ENCODE data around the gene SMAP2.
A peak's percentile ranks its signal among the peaks of the same experiment; 100 is the strongest.

The SMAP2 gene

GRCh38 chr1:40396420-40396819, 22.9 kb downstream of the SMAP2 start:
- Histone ChIP-seq H3K36me3 (peaks cover 0 to 39% (median 14%) of the 10 kb centered on the region in 11 experiments; a peak in 14 of 22 replicates), H3K27me3 (no peaks in the 10 kb centered on the region), H3K9ac (peak overlapping the region in 7 of 11 experiments; percentile 22 to 86 (median 61); a peak in 14 of 22 replicates), H3K9me3 (replicated peaks in 1 of 11) (peaks cover 0 to 21% (median 0%) of the 10 kb centered on the region in 11 experiments; a peak in 4 of 22 replicates), H3K4me2 (peak overlapping the region in 10 of 11 experiments; percentile 8 to 98 (median 63); a peak in 18 of 22 replicates), H3K27ac (peak overlapping the region; percentile 2 to 100 (median 77); a peak in 20 of 22 replicates), H3K4me1 (peaks cover 39 to 100% (median 89%) of the 10 kb centered on the region in 10 experiments), H4K20me1 (no peaks in the 10 kb centered on the region; a peak in 1 of 22 replicates), H3K4me3 (peak overlapping the region in 2 of 10 experiments; percentile 15 to 21; a peak in 3 of 20 replicates)
- TF ChIP-seq Cebpa-rat (IDR thresholded peaks at IDR 0.05), result peak in 4 of 11 experiments; percentile 68 to 91 (median 80); a peak in 8 of 22 replicates

DNA sequence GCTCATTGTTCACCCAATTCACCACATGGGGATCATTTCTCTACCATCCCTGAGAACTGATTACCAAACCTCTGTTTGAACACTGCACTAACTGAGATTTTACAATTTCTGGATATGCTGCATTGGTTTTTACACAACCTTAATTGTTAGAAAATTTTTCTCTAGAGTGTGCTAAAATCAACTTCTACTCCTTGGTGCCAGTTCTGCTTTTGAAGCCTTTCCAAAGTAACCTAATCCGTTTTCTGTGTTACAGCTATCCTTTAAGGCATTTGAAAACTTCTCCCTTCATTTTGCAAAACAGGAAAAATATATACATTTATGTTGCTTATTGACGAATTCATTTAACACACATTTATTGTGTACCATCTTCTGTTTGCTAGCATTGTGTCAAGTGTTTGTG, 23.7 kb downstream of the SMAP2 start:
- peak overlapping the region in 7 of 11 experiments; percentile 7 to 86 (median 56); a peak in 10 of 22 replicates for H3K9ac ChIP-seq
- TF ChIP-seq Cebpa-rat (IDR thresholded peaks at IDR 0.05), result no peak
- peak overlapping the region in 10 of 11 experiments; percentile 8 to 100 (median 80); a peak in 18 of 22 replicates for H3K27ac ChIP-seq
- H3K4me3 ChIP-seq, result no peak overlapping the region; a peak in 1 of 20 replicates
- H3K27me3 ChIP-seq, result no peaks in the 10 kb centered on the region
- peak overlapping the region in 8 of 11 experiments; percentile 45 to 98 (median 66); a peak in 14 of 22 replicates for H3K4me2 ChIP-seq
- peaks cover 0 to 21% (median 0%) of the 10 kb centered on the region in 11 experiments; a peak in 3 of 22 replicates for H3K9me3 ChIP-seq (replicated peaks in 1 of 11)
- H4K20me1 ChIP-seq, result no peaks in the 10 kb centered on the region; a peak in 1 of 22 replicates
- H3K36me3 ChIP-seq, result peaks cover 0 to 31% (median 14%) of the 10 kb centered on the region in 11 experiments; a peak in 13 of 22 replicates
- H3K4me1 ChIP-seq, result peaks cover 31 to 100% (median 87%) of the 10 kb centered on the region in 10 experiments

GRCh38 chr1:40399984-40400704, 26.6 kb downstream of the SMAP2 start:
- peaks cover 19 to 100% (median 73%) of the 10 kb centered on the region in 10 experiments for H3K4me1 ChIP-seq
- H3K27ac ChIP-seq, result peak overlapping the region in 9 of 11 experiments; percentile 16 to 100 (median 54); a peak in 15 of 22 replicates
- H3K27me3 ChIP-seq, result no peaks in the 10 kb centered on the region
- H4K20me1 ChIP-seq, result peaks cover 0 to 23% (median 3%) of the 10 kb centered on the region in 11 experiments; a peak in 9 of 22 replicates
- H3K36me3 ChIP-seq, result peaks cover 0 to 44% (median 12%) of the 10 kb centered on the region in 11 experiments; a peak in 12 of 22 replicates
- peak overlapping the region in 6 of 11 experiments; percentile 24 to 60 (median 41); a peak in 10 of 22 replicates for H3K9ac ChIP-seq
- H3K4me3 ChIP-seq, result peak overlapping the region in 1 of 10 experiments; percentile 11; a peak in 1 of 20 replicates
- peak overlapping the region; percentile 46 to 98 (median 67) for H3K4me2 ChIP-seq
- TF ChIP-seq Cebpa-rat (IDR thresholded peaks at IDR 0.05), result no peak
- peaks cover 0 to 18% (median 0%) of the 10 kb centered on the region in 11 experiments; a peak in 2 of 22 replicates for H3K9me3 ChIP-seq (replicated peaks in 1 of 11)

DNA sequence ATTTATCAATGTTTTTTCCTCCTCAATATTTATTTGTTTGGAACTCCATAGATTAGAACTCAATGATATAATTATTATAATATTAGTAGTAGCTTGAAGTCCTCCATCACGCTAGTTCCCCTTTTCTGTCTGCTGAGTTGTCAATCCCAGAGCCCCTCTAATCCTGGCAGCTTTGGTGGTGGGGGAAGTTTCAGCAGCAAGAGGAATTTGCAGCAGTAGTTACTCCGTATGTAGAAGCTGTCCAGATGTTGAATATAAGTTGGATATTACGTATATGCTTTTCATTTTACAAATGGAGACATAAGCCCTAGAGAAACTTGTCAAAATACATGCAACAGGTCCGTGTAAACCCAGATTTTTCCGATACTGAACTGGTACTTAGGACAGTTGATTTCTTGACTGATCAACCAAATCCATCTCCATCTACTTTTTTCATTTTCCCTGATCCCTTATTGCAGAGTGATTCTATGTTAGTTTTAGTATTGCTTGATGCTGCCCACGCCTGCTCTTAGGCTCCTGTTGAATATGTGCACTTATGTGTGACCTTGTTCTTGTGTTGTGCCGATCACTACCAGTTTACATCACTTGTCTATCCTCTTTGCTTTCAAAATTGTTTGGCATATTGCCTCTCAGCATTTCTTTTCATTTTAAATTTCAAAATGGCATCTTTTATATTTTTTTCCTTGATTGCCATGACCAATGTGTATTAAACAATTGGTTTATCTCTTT, 28.1 kb downstream of the SMAP2 start:
- Histone ChIP-seq H3K4me2 (peak overlapping the region in 7 of 11 experiments; percentile 1 to 98 (median 77); a peak in 12 of 22 replicates), H3K27me3 (no peaks in the 10 kb centered on the region), H3K9ac (peak overlapping the region in 1 of 11 experiments; percentile 30; a peak in 1 of 22 replicates), H4K20me1 (peaks cover 0 to 37% (median 14%) of the 10 kb centered on the region in 11 experiments; a peak in 11 of 22 replicates), H3K36me3 (peaks cover under 1 to 55% (median 10%) of the 10 kb centered on the region in 11 experiments; a peak in 13 of 22 replicates), H3K27ac (peak overlapping the region in 4 of 11 experiments; percentile 12 to 100 (median 76); a peak in 4 of 22 replicates), H3K4me3 (no peak overlapping the region), H3K9me3 (replicated peaks in 1 of 11) (peaks cover 0 to 12% (median 0%) of the 10 kb centered on the region in 11 experiments; a peak in 1 of 22 replicates), H3K4me1 (peaks cover 12 to 95% (median 60%) of the 10 kb centered on the region in 10 experiments)
- no peak for TF ChIP-seq Cebpa-rat (IDR thresholded peaks at IDR 0.05)

DNA sequence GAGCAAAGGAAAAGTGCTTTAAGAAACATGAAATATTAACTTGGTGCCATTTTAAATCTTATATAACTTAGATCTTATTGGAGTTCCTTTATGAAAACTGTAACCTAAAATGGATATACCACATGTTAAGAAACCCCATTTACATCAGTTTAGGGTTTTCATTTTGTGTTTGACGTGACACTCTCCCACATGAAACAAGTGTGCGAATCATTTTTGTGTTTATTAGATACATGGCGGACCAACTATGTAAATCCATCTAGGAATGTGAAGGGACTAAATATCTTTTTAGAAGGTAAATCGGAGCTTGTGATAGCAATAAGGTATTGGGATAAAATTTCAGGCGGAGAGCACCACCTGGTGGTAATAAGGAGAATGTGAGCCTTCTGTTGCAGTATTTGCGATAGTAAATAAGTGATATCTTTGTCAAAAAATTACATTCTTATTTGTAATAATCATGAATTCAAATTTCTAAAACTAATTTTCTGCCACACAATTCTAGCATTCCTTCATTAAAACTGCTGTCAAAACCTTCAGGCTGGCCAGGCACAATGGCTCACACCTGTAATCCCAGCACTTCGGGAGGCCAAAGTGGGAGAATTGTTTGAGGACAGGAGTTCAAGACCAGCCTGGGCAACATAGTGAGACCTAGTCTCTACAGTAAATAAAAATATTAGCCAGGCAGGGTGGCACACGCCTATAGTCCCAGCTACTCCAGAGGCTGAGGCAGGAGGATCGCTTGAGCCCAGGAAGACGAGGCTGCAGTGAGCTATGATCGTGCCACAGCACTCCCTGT, 31.3 kb downstream of the SMAP2 start:
- TF ChIP-seq Cebpa-rat (IDR thresholded peaks at IDR 0.05), result no peak
- Histone ChIP-seq H3K27ac (peak overlapping the region in 7 of 11 experiments; percentile 28 to 100 (median 54); a peak in 12 of 22 replicates), H3K9me3 (replicated peaks in 1 of 11) (no peaks in the 10 kb centered on the region), H4K20me1 (peaks cover 0 to 50% (median 14%) of the 10 kb centered on the region in 11 experiments; a peak in 11 of 22 replicates), H3K4me2 (peak overlapping the region in 5 of 11 experiments; percentile 1 to 98 (median 43); a peak in 8 of 22 replicates), H3K27me3 (no peaks in the 10 kb centered on the region), H3K4me1 (peaks cover 6 to 63% (median 39%) of the 10 kb centered on the region in 10 experiments), H3K9ac (peak overlapping the region in 5 of 11 experiments; percentile 14 to 70 (median 31); a peak in 8 of 22 replicates), H3K36me3 (peaks cover 22 to 70% (median 32%) of the 10 kb centered on the region in 11 experiments), H3K4me3 (no peak overlapping the region)

DNA sequence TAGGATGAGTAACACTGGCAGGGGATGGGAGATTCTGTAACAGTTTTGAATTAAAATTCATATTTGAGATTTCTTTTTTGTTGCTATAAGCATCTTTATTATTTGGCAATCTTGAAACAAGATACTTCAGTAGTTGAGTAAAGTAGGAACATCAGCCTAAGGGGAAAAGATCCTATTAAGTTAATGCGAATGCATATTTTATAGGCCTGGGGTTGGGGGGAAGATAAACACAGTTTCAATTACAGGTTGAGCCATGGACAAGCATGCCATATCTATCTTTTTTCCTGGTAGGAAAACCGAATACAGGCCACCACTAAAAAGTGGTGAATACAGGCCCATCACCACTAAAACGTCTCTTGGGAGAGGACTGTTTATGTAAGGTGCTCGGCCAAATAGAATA, 32.3 kb downstream of the SMAP2 start:
- no peak overlapping the region for H3K27ac ChIP-seq
- H3K27me3 ChIP-seq, result no peaks in the 10 kb centered on the region
- peak overlapping the region in 2 of 11 experiments; percentile 10; a peak in 2 of 22 replicates for H3K4me2 ChIP-seq
- H4K20me1 ChIP-seq, result peaks cover 0 to 59% (median 14%) of the 10 kb centered on the region in 11 experiments; a peak in 11 of 22 replicates
- H3K4me3 ChIP-seq, result no peak overlapping the region
- peaks cover 0 to 53% (median 30%) of the 10 kb centered on the region in 10 experiments; a peak in 14 of 20 replicates for H3K4me1 ChIP-seq
- peaks cover 31 to 80% (median 41%) of the 10 kb centered on the region in 11 experiments for H3K36me3 ChIP-seq
- peak overlapping the region in 3 of 11 experiments; percentile 14 to 68 (median 18); a peak in 2 of 22 replicates for H3K9ac ChIP-seq
- no peak for TF ChIP-seq Cebpa-rat (IDR thresholded peaks at IDR 0.05)
- no peaks in the 10 kb centered on the region for H3K9me3 ChIP-seq (replicated peaks in 1 of 11)

GRCh38 chr1:40407453-40407852, 33.9 kb downstream of the SMAP2 start:
- peaks cover 0 to 37% (median 15%) of the 10 kb centered on the region in 10 experiments; a peak in 13 of 20 replicates for H3K4me1 ChIP-seq
- H3K9me3 ChIP-seq (replicated peaks in 1 of 11), result no peaks in the 10 kb centered on the region
- no peaks in the 10 kb centered on the region for H3K27me3 ChIP-seq
- peaks cover 40 to 94% (median 52%) of the 10 kb centered on the region in 11 experiments for H3K36me3 ChIP-seq
- peaks cover 0 to 76% (median 13%) of the 10 kb centered on the region in 11 experiments; a peak in 11 of 22 replicates for H4K20me1 ChIP-seq
- TF ChIP-seq Cebpa-rat (IDR thresholded peaks at IDR 0.05), result no peak
- no peak overlapping the region for H3K4me2 ChIP-seq
- H3K4me3 ChIP-seq, result no peak overlapping the region
- no peak overlapping the region for H3K27ac ChIP-seq
- H3K9ac ChIP-seq, result no peak overlapping the region

All from BLaER1 treated with 17β-estradiol and CSF1 and Interleukin-3, amounts not matched to agents 10 nM and 100 nM (cell line).